Omental fat pad (tissue), 4 donors: Measurements from ENCODE around the gene KIRREL3. TPM values are rescaled to one million over a fixed set of nuclear protein-coding genes. Genes with fewer than 3 reads are reported as not detected.

Experiments used
- ATAC-seq: fragments of 150-250 bp; one replicate; pipeline ENCODE4 v1.9.1; 2016; ENCODE audit warnings: mild to moderate bottlenecking, moderate library complexity; ENCODE audit not compliant: low FRiP score
- DNase-seq: peaks from one replicate; pipeline ENCODE4 v3.0.0-alpha.2; 2019; ENCODE audit warnings: low spot score
- CTCF ChIP-seq, 3 donors: fragments of 450-650 bp; IDR thresholded peaks; one replicate each; pipeline ENCODE4 v1.5.1; 2016 to 2017; ENCODE audit warnings: antibody characterized with exemption in 3 of 3, mild to moderate bottlenecking in 3 of 3, moderate library complexity in 2 of 3
- total RNA-seq, 4 donors: library from RNA; depleted of rRNA; stranded (reverse); fragments of >200 nt; gene quantifications; one replicate each; pipeline ENCODE4 v1.1.0, GENCODE V29; 2016

KIRREL3 gene
- total RNA-seq, 4 donors from 2014 or later = 0.09 to 0.60 TPM; not detected in 2

GRCh38 chr11:126839496-126839895 lies 161.1 kb downstream of the KIRREL3 start:
- no peak for TF ChIP-seq CTCF (IDR thresholded peaks at IDR 0.05)
- ATAC-seq (no peak), DNase-seq (no peak)

GRCh38 chr11:126838779-126839178 lies 161.8 kb downstream of the KIRREL3 start:
- DNase-seq (no peak), ATAC-seq (no peak)
- no peak for TF ChIP-seq CTCF (IDR thresholded peaks at IDR 0.05)

GRCh38 chr11:126837581-126837980 lies 163.0 kb downstream of the KIRREL3 start:
- no peak for DNase-seq
- TF ChIP-seq CTCF (IDR thresholded peaks at IDR 0.05) = no peak
- no peak for ATAC-seq

GRCh38 chr11:126834573-126834972 lies 166.0 kb downstream of the KIRREL3 start:
- ATAC-seq (no peak), DNase-seq (no peak)
- TF ChIP-seq CTCF (IDR thresholded peaks at IDR 0.05) = no peak

- no peak for DNase-seq
- no peak for TF ChIP-seq CTCF (IDR thresholded peaks at IDR 0.05)
- ATAC-seq = no peak
Observed at GRCh38 chr11:126834149-126834548, 166.4 kb downstream of the KIRREL3 start.

GRCh38 chr11:126833065-126833464 lies 167.5 kb downstream of the KIRREL3 start:
- TF ChIP-seq CTCF (IDR thresholded peaks at IDR 0.05) = no peak
- ATAC-seq (no peak), DNase-seq (no peak)

- DNase-seq (no peak), ATAC-seq (no peak)
- TF ChIP-seq CTCF (IDR thresholded peaks at IDR 0.05) = no peak
Observed at GRCh38 chr11:126832387-126832786, 168.2 kb downstream of the KIRREL3 start.
